ENCODE results near the gene OSBPL1A. TPM values are rescaled to one million over a fixed set of nuclear protein-coding genes. Genes with fewer than 3 reads are reported as not detected.

Gene OSBPL1A
- total RNA-seq, 1 experiment from 2014 or later, result 37.4 TPM

DNA sequence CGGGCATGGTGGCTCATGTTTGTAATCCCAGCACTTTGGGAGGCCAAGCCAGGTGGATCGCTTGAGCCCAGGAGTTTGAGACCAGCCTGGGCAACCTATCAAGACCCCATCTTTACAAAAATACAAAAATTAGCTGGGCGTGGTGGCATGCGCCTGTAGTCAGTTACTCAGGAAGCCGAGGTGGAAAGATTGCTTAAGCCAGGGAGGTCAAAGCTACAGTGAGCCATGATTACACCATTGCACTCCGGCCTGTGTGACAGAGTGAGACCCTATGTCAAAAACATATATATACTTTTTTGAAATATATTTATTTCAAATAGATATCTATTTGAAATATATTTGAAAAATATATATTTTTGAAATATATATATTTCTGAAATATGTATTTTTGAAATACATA lies 10.9 kb downstream of the OSBPL1A start:
- ChIA-PET POLR2A (ENCODE audit: unreplicated experiment) (no interaction called here), CTCF (no interaction called here)
- no peaks in the 10 kb centered on the region for H4K20me1 ChIP-seq (ENCODE audit: insufficient read depth)

DNA sequence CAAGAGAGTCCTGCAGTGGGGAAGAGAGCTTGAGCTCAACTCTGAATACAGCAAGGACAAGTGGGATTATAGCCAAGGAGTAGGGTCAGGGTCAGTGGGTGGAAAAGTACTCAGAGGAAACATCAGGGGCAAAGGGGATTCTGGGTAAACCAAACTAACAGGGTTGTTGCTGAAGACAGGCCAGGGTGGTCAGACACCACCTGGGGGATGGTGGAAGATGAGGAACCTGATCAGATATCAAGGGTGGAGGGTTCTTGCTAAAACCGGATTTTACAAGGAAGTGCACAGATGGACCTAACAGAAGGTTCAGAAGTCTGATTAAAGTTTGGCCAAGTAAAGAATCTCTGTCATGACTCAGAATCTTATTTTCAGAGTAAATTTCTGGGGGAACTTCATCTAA lies 16.5 kb downstream of the OSBPL1A start:
- POLR2A ChIA-PET (ENCODE audit: unreplicated experiment), result no interaction called here
- H3K79me2 ChIP-seq (ENCODE audit: low read depth), result no peaks in the 10 kb centered on the region
- H3K36me3 ChIP-seq (ENCODE audit: low read depth), result no peaks in the 10 kb centered on the region
- H3F3A ChIP-seq (ENCODE audit: insufficient read depth, low read depth), result no peaks in the 10 kb centered on the region
- H3K9me3 ChIP-seq (ENCODE audit: insufficient read depth, low read depth), result no peaks in the 10 kb centered on the region
- no peak overlapping the region for H3K4me3 ChIP-seq
- CTCF ChIA-PET, result no interaction called here
- TF ChIP-seq, protein P1, sequence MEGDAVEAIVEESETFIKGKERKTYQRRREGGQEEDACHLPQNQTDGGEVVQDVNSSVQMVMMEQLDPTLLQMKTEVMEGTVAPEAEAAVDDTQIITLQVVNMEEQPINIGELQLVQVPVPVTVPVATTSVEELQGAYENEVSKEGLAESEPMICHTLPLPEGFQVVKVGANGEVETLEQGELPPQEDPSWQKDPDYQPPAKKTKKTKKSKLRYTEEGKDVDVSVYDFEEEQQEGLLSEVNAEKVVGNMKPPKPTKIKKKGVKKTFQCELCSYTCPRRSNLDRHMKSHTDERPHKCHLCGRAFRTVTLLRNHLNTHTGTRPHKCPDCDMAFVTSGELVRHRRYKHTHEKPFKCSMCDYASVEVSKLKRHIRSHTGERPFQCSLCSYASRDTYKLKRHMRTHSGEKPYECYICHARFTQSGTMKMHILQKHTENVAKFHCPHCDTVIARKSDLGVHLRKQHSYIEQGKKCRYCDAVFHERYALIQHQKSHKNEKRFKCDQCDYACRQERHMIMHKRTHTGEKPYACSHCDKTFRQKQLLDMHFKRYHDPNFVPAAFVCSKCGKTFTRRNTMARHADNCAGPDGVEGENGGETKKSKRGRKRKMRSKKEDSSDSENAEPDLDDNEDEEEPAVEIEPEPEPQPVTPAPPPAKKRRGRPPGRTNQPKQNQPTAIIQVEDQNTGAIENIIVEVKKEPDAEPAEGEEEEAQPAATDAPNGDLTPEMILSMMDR (conservative IDR thresholded peaks at IDR 0.05), result no peak
- no peak for TF ChIP-seq EZH2 (IDR thresholded peaks at IDR 0.05; ENCODE audit: low read depth)
- H4K20me1 ChIP-seq (ENCODE audit: insufficient read depth), result no peaks in the 10 kb centered on the region
- no peak overlapping the region for H3K4me2 ChIP-seq
- no peak overlapping the region for H2AFZ ChIP-seq
- DNase-seq, result no peak
- H3K27me3 ChIP-seq (ENCODE audit: insufficient read depth, low read depth), result no peaks in the 10 kb centered on the region
- no TSS peak for BruUV-seq (replicated peaks)
- intact Hi-C loops (cut with micrococcal nuclease; ENCODE audit: unreplicated experiment), result no loop called here
- no peak overlapping the region for H3K27ac ChIP-seq
- no peaks in the 10 kb centered on the region for H3K9me2 ChIP-seq (ENCODE audit: insufficient read depth)
- H3K4me1 ChIP-seq (replicated peaks; ENCODE audit: insufficient read depth), result no peaks in the 10 kb centered on the region

More for the DNA sequence above, 10.9 kb downstream of the OSBPL1A start:
- intact Hi-C loops (cut with micrococcal nuclease; ENCODE audit: unreplicated experiment), result no loop called here
- H3F3A ChIP-seq (ENCODE audit: insufficient read depth, low read depth), result no peaks in the 10 kb centered on the region
- BruUV-seq (replicated peaks), result no TSS peak
- no peaks in the 10 kb centered on the region for H3K9me2 ChIP-seq (ENCODE audit: insufficient read depth)
- H3K4me1 ChIP-seq (replicated peaks; ENCODE audit: insufficient read depth), result no peaks in the 10 kb centered on the region
- no peak overlapping the region for H3K4me2 ChIP-seq
- H3K79me2 ChIP-seq (ENCODE audit: low read depth), result no peaks in the 10 kb centered on the region
- no peaks in the 10 kb centered on the region for H3K9me3 ChIP-seq (ENCODE audit: insufficient read depth, low read depth)
- no peaks in the 10 kb centered on the region for H3K36me3 ChIP-seq (ENCODE audit: low read depth)
- H3K4me3 ChIP-seq, result no peak overlapping the region
- no peak for TF ChIP-seq EZH2 (IDR thresholded peaks at IDR 0.05; ENCODE audit: low read depth)
- TF ChIP-seq, protein P1 (conservative IDR thresholded peaks at IDR 0.05), result no peak
- no peak overlapping the region for H2AFZ ChIP-seq
- H3K27me3 ChIP-seq (ENCODE audit: insufficient read depth, low read depth), result no peaks in the 10 kb centered on the region
- DNase-seq, result no peak
- no peak overlapping the region for H3K27ac ChIP-seq

DNA sequence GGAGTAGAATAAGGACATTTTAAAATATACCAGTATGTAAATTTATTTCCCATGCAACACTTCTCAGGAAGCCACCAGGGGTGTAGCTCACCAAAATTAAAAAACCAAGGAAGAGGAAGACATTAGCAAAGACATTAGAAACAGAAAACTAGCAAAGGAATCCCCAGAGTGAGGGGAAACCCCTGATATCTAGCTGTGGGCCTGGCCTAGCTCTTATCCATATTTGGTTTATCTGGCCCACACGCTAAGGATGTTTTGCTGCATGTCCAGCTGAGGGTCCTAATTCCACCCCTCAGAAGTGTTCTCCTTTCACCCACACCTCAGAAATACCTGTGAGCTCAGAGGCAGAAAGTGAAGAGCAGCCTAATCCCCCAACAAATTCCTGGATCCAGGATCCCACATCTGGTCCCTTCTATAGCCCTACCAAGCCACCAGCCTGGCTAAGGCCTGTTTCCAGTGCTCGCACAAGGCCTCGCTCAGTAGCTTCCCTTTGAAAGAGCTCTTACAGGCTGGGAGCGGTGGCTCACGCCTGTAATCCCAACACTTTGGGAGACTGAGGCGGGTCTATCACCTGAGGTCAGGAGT lies 17.4 kb downstream of the OSBPL1A start:
- ChIA-PET CTCF (no interaction called here), POLR2A (ENCODE audit: unreplicated experiment) (no interaction called here)
- no peak for DNase-seq
- Histone ChIP-seq H3K4me3 (no peak overlapping the region), H3K27me3 (ENCODE audit: insufficient read depth, low read depth) (no peaks in the 10 kb centered on the region), H3K27ac (no peak overlapping the region), H3K4me2 (no peak overlapping the region), H3K36me3 (ENCODE audit: low read depth) (no peaks in the 10 kb centered on the region), H3K4me1 (replicated peaks; ENCODE audit: insufficient read depth) (no peaks in the 10 kb centered on the region), H3F3A (ENCODE audit: insufficient read depth, low read depth) (no peaks in the 10 kb centered on the region), H3K9me3 (ENCODE audit: insufficient read depth, low read depth) (no peaks in the 10 kb centered on the region), H3K79me2 (ENCODE audit: low read depth) (no peaks in the 10 kb centered on the region), H3K9me2 (ENCODE audit: insufficient read depth) (no peaks in the 10 kb centered on the region), H4K20me1 (ENCODE audit: insufficient read depth) (no peaks in the 10 kb centered on the region), H2AFZ (no peak overlapping the region)
- intact Hi-C loops (cut with micrococcal nuclease; ENCODE audit: unreplicated experiment), result no loop called here
- no peak for TF ChIP-seq EZH2 (IDR thresholded peaks at IDR 0.05; ENCODE audit: low read depth)
- TF ChIP-seq, protein P1 (conservative IDR thresholded peaks at IDR 0.05), result no peak
- no TSS peak for BruUV-seq (replicated peaks)

All from PC-9 (cell line).